Panc1 (cell line): ENCODE measurements around the gene BICD2. TPM values are rescaled to one million over a fixed set of nuclear protein-coding genes. Genes with fewer than 3 reads are reported as not detected.
A peak's percentile ranks its signal among the peaks of the same experiment; 100 is the strongest.

Experiments
- ATAC-seq: fragments of 200-7000 bp; cut with Tn5 transposase; 2 replicates; pipeline ENCODE4 v1.9.1; 2020; ENCODE audit warnings: mild to moderate bottlenecking, moderate library complexity
- BruUV-seq: library from RNA; stranded (reverse); fragments of 400-500 nt; replicated peaks from 2 replicates; lab custom pipeline; 2021; lab: Mats Ljungman, UMichigan
- CTCF ChIA-PET: fragments of 300-600 bp; sonication (Branson Sonifier 250); formaldehyde crosslinking; loops from one replicate; lab custom pipeline; 2022; ENCODE audit warnings: antibody characterized with exemption; lab: Charles Lee
- POLR2A ChIA-PET: fragments of 300-600 bp; sonication (Branson Sonifier 250); formaldehyde crosslinking; loops from one replicate; lab custom pipeline; 2022; ENCODE audit warnings: antibody characterized with exemption; lab: Charles Lee
- DNase-seq: peaks from one replicate; pipeline ENCODE4 v3.0.0-alpha.2; 2010; ENCODE audit warnings: low read depth, low spot score
- H3K27ac ChIP-seq: 2 replicates; pipeline ENCODE4 v1.5.1; 2011; ENCODE audit warnings: mild to moderate bottlenecking, low read length, inconsistent platforms
- H3K27me3 ChIP-seq: fragments of 200-500 bp; sonication (Bioruptor generic); 2 replicates; pipeline ENCODE4 v1.6.0; 2014; ENCODE audit warnings: low read length, inconsistent platforms; ENCODE audit not compliant: control insufficient read depth, insufficient read depth
- H3K36me3 ChIP-seq: fragments of 200-500 bp; sonication (Bioruptor generic); 2 replicates; pipeline ENCODE4 v1.5.1; 2014; ENCODE audit warnings: inconsistent platforms, mild to moderate bottlenecking, low read length, moderate library complexity; ENCODE audit not compliant: control insufficient read depth, insufficient read depth
- H3K4me1 ChIP-seq: 2 replicates; pipeline ENCODE4 v1.5.1; 2011; ENCODE audit warnings: inconsistent platforms, mild to moderate bottlenecking, low read length, moderate library complexity; ENCODE audit not compliant: control insufficient read depth, insufficient read depth
- H3K4me3 ChIP-seq, 2 experiments: 2 replicates each; pipeline ENCODE4 v1.5.1; 2011 to 2012; ENCODE audit warnings: low read depth in 2 of 2, low read length in 2 of 2, mild to moderate bottlenecking in 2 of 2, inconsistent platforms in 1 of 2, moderate library complexity in 1 of 2
- H3K9me3 ChIP-seq: fragments of 200-500 bp; sonication (Bioruptor generic); 2 replicates; pipeline ENCODE4 v1.5.1; 2014; ENCODE audit warnings: low read depth, mild to moderate bottlenecking, inconsistent platforms, low read length, moderate library complexity; ENCODE audit not compliant: control insufficient read depth, insufficient read depth
- POLR2AphosphoS5 ChIP-seq: IDR thresholded peaks from 2 replicates; pipeline ENCODE4 v1.6.1; 2012; ENCODE audit warnings: mild to moderate bottlenecking, low read depth, low read length, moderate library complexity
- SIN3A ChIP-seq: IDR thresholded peaks from 2 replicates; pipeline ENCODE4 v1.6.1; 2012; ENCODE audit warnings: low read depth, mild to moderate bottlenecking, low read length, moderate library complexity, borderline replicate concordance; ENCODE audit not compliant: insufficient read depth
- TCF7L2 ChIP-seq: IDR thresholded peaks from 2 replicates; pipeline ENCODE4 v1.6.1; 2011; ENCODE audit warnings: mild to moderate bottlenecking, low read depth, low read length, inconsistent platforms
- in situ Hi-C: cut with HindIII; loops from 2 replicates; pipeline ENCODE4 v1.10.0; 2016; ENCODE audit warnings: low sequenced_read_pairs, low pct_unique_long_range_greater_than_20kb
- intact Hi-C: fragments of 100-400 bp; cut with micrococcal nuclease; formaldehyde crosslinking; loops from one replicate; pipeline ENCODE4 v1.10.0; 2022; ENCODE audit not compliant: unreplicated experiment
- total RNA-seq: library from RNA; stranded (reverse); gene quantifications from one replicate; pipeline ENCODE4 v1.2.1, GENCODE V29; 2021; ENCODE audit not compliant: unreplicated experiment
- TF ChIP-seq, protein P1 (sequence below): fragments of 450-650 bp; IDR thresholded peaks from 2 replicates; pipeline ENCODE4 v1.5.1; 2017; ENCODE audit warnings: mild to moderate bottlenecking
- TF ChIP-seq, protein P2 (sequence below), 2 experiments: IDR thresholded peaks; 2 replicates each; pipeline ENCODE4 v1.6.1; 2011 to 2012; ENCODE audit warnings: low read depth in 2 of 2, control low read depth in 1 of 2, low read length in 1 of 2, mild to moderate bottlenecking in 1 of 2, moderate library complexity in 1 of 2; ENCODE audit not compliant: insufficient read depth in 1 of 2

The BICD2 gene
- total RNA-seq, 1 experiment from 2014 or later, result 17.3 TPM

- ChIA-PET POLR2A (no interaction called here), CTCF (interaction anchor here (0.7 to 1.4 kb wide), 2 partner anchors 71 to 74 kb away, joined by 4 to 9 read pairs; no protein-coding TSS in a partner anchor)
- H3K4me1 ChIP-seq, result no peaks in the 10 kb centered on the region
- BruUV-seq, result no TSS peak
- H3K36me3 ChIP-seq, result no peaks in the 10 kb centered on the region
- no peak overlapping the region for H3K4me3 ChIP-seq
- no peaks in the 10 kb centered on the region for H3K27me3 ChIP-seq
- no peak for TF ChIP-seq SIN3A
- TF ChIP-seq, protein P1, sequence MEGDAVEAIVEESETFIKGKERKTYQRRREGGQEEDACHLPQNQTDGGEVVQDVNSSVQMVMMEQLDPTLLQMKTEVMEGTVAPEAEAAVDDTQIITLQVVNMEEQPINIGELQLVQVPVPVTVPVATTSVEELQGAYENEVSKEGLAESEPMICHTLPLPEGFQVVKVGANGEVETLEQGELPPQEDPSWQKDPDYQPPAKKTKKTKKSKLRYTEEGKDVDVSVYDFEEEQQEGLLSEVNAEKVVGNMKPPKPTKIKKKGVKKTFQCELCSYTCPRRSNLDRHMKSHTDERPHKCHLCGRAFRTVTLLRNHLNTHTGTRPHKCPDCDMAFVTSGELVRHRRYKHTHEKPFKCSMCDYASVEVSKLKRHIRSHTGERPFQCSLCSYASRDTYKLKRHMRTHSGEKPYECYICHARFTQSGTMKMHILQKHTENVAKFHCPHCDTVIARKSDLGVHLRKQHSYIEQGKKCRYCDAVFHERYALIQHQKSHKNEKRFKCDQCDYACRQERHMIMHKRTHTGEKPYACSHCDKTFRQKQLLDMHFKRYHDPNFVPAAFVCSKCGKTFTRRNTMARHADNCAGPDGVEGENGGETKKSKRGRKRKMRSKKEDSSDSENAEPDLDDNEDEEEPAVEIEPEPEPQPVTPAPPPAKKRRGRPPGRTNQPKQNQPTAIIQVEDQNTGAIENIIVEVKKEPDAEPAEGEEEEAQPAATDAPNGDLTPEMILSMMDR, result peak; percentile 87
- no peaks in the 10 kb centered on the region for H3K9me3 ChIP-seq
- DNase-seq (peak; percentile 38), ATAC-seq (peak; percentile 82)
- intact Hi-C loops (loop anchor here (2.0 kb wide), 1 partner anchor 74 kb away; no protein-coding TSS in a partner anchor), in situ Hi-C loops (no loop called here)
- H3K27ac ChIP-seq, result no peak overlapping the region
These were observed 48.1 kb downstream of the BICD2 start for GRCh38 chr9:92716557-92716956.

DNA sequence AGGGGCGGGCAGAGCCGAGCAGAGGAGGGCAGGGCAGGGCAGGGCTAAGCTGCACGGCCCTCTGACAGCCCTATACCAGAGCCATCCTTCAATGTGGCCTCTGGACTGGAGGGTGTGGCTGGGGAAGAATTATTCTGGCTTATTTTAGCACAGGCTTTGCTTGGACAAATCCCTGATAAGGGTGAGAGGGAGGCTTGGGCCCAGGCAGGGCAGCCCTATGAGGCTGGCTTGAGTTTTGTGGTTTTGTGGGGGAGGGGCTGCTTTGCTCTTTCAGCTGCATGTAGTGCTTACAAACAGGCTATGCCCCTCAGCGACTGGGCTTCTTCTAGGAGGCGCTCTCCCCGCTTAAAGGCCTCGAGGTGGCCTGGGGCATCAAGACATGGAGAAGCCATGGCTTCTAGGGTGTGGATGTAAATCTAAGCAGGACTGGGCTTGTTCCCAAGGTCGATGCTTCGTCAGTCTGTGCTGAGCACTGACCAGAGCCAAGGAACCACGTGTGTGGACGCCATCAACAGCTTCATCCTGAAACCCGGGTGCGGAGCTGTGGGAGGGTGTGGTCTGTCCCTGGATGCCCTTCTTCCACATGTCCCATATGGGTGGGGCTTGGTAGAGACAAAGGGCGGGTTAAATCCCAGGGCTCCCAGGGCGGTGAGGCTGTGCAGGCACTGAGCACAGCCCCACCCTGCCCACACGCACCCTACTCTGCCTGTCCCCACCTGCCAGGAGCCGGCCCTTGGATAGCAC, 49.0 kb downstream of the BICD2 start:
- BruUV-seq, result no TSS peak
- Histone ChIP-seq H3K27ac (no peak overlapping the region), H3K4me3 (no peak overlapping the region), H3K4me1 (no peaks in the 10 kb centered on the region), H3K36me3 (no peaks in the 10 kb centered on the region), H3K27me3 (no peaks in the 10 kb centered on the region), H3K9me3 (no peaks in the 10 kb centered on the region)
- intact Hi-C loops (loop anchor here (2.0 kb wide), 1 partner anchor 75 kb away; no protein-coding TSS in a partner anchor), in situ Hi-C loops (no loop called here)
- ChIA-PET CTCF (no interaction called here), POLR2A (no interaction called here)
- TF ChIP-seq POLR2AphosphoS5 (no peak), SIN3A (no peak), TCF7L2 (no peak)
- TF ChIP-seq, protein P2, sequence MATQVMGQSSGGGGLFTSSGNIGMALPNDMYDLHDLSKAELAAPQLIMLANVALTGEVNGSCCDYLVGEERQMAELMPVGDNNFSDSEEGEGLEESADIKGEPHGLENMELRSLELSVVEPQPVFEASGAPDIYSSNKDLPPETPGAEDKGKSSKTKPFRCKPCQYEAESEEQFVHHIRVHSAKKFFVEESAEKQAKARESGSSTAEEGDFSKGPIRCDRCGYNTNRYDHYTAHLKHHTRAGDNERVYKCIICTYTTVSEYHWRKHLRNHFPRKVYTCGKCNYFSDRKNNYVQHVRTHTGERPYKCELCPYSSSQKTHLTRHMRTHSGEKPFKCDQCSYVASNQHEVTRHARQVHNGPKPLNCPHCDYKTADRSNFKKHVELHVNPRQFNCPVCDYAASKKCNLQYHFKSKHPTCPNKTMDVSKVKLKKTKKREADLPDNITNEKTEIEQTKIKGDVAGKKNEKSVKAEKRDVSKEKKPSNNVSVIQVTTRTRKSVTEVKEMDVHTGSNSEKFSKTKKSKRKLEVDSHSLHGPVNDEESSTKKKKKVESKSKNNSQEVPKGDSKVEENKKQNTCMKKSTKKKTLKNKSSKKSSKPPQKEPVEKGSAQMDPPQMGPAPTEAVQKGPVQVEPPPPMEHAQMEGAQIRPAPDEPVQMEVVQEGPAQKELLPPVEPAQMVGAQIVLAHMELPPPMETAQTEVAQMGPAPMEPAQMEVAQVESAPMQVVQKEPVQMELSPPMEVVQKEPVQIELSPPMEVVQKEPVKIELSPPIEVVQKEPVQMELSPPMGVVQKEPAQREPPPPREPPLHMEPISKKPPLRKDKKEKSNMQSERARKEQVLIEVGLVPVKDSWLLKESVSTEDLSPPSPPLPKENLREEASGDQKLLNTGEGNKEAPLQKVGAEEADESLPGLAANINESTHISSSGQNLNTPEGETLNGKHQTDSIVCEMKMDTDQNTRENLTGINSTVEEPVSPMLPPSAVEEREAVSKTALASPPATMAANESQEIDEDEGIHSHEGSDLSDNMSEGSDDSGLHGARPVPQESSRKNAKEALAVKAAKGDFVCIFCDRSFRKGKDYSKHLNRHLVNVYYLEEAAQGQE (IDR thresholded peaks at IDR 0.05; ENCODE audit: insufficient read depth in 1 of 2, low read depth in 2 of 2, low read length in 1 of 2), result no peak
- DNase-seq, result no peak
- ATAC-seq, result no peak
